ENCODE results near the gene RNF10. TPM values are rescaled to one million over a fixed set of nuclear protein-coding genes. Genes with fewer than 3 reads are reported as not detected.
A peak's percentile ranks its signal among the peaks of the same experiment; 100 is the strongest.

The RNF10 gene
- polyA plus RNA-seq, 2 donors = 110 to 288 TPM

DNA sequence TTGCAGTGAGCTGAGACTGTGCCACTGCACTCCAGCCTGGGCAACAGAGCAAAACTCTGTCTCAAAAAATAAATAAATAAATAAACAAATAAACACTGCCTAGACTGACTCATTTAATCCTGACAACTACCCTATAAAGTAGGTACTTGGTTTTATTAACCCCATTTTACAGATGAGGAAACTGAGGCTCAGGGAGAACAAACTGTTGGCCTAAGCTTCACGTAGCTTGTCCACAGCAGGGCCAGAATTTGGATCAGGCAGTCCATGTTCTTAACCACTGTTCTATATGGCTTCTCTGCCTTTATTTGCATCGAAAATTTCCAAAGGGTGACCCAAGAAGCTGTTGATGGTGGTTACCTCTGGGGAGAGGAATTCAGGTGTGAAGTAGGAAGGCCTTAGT is 52.7 kb downstream of the RNF10 start:
- Histone ChIP-seq H3K36me3 (ENCODE audit: control insufficient read depth in 2 of 2, insufficient read depth in 2 of 2, low read length in 1 of 2) (no peaks in the 10 kb centered on the region), H3K27ac (ENCODE audit: low read depth in 2 of 2, low read length in 1 of 2) (no peak overlapping the region), H3K27me3 (ENCODE audit: control insufficient read depth in 1 of 2, insufficient read depth in 2 of 2, low read length in 2 of 2) (no peaks in the 10 kb centered on the region), H3K9me3 (ENCODE audit: control insufficient read depth in 2 of 2, insufficient read depth in 1 of 2, low read depth in 1 of 2, low read length in 1 of 2) (no peaks in the 10 kb centered on the region), H3K4me1 (ENCODE audit: control insufficient read depth in 2 of 2, insufficient read depth in 2 of 2, low read length in 1 of 2) (no peaks in the 10 kb centered on the region), H3K4me3 (ENCODE audit: low read depth in 1 of 2, low read length in 2 of 2) (no peak overlapping the region)
- 90% methylated on average over 2 of the region's 2 CpGs for WGBS, 2 donors

DNA sequence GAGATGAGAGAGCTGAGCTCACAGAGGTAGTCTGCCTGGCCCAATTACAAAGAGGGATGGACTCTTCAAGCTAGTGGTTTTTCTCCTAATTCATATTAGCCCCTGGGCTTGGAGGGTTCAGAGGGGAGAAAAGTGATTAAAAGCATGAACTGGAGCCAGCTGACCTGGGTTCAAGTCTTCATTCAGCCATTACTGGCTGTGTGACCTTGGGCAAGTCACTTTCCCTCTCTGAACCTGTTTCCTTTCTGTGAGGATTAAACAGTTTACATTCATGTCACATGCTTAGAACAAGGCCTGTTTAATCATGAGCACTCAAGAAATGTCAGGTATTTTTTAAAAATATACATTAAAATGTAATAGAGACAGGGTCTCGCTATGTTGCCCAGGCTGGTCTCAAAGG is 54.2 kb downstream of the RNF10 start:
- no peaks in the 10 kb centered on the region for H3K36me3 ChIP-seq (ENCODE audit: control insufficient read depth in 2 of 2, insufficient read depth in 2 of 2, low read length in 1 of 2)
- no peaks in the 10 kb centered on the region for H3K27me3 ChIP-seq (ENCODE audit: control insufficient read depth in 1 of 2, insufficient read depth in 2 of 2, low read length in 2 of 2)
- WGBS, 2 donors = 93 to 96% methylated on average over 1 of the region's 1 CpG
- no peak overlapping the region for H3K27ac ChIP-seq (ENCODE audit: low read depth in 2 of 2, low read length in 1 of 2)
- H3K9me3 ChIP-seq (ENCODE audit: control insufficient read depth in 2 of 2, insufficient read depth in 1 of 2, low read depth in 1 of 2, low read length in 1 of 2) = no peaks in the 10 kb centered on the region
- H3K4me3 ChIP-seq (ENCODE audit: low read depth in 1 of 2, low read length in 2 of 2) = no peak overlapping the region
- H3K4me1 ChIP-seq (ENCODE audit: control insufficient read depth in 2 of 2, insufficient read depth in 2 of 2, low read length in 1 of 2) = no peaks in the 10 kb centered on the region

DNA sequence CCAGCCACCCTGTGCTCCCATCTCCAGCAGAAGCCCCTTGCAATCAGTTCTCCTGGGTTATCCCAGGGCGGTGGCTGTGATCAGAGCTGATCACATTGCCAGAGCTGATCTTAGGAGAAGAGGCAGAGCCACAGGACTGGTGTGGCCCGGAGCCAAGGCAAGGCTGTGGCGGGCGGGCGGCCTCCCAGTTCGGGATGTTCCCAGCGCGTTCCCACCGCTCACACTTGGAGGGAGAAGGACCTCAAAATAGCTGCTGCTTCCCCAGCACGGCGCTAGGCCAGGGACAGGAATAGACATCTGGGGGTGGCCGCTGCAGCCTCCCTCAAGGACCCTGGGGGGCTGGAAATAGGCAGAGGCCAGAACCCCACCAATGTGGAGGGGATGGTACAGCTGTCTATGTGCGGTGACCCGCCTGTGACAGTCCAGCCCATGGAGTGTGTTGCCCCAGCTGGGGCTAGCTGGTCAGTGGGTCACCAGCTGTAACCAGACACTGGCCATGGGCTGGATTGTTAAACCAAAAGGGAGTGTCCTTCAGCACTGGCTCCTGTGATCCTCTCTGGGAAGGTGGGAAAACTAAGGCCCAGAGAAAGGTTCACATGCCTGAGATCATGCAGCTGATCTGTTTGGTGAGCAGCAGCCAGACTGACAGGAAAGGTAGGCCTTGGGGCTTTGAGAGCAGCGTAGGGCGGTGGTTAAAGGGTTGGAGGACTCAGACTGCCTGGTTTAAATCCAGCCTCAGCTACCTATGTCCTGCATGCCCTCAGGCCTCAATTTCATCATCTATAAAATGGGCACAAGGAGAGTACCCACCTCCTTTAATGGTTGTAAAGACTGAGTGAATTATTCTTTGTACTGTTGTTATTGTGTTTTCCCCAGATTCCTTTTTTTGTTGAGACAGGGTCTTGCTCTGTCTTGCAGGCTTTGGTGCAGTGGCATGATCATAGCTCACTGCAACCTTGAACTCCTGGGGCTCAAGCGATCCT is 55.1 kb downstream of the RNF10 start:
- Histone ChIP-seq H3K4me3 (ENCODE audit: low read depth in 1 of 2, low read length in 2 of 2) (no peak overlapping the region), H3K27me3 (ENCODE audit: control insufficient read depth in 1 of 2, insufficient read depth in 2 of 2, low read length in 2 of 2) (no peaks in the 10 kb centered on the region), H3K9me3 (ENCODE audit: control insufficient read depth in 2 of 2, insufficient read depth in 1 of 2, low read depth in 1 of 2, low read length in 1 of 2) (no peaks in the 10 kb centered on the region), H3K27ac (ENCODE audit: low read depth in 2 of 2, low read length in 1 of 2) (peak overlapping the region in 1 of 2 donors; percentile 26), H3K4me1 (ENCODE audit: control insufficient read depth in 2 of 2, insufficient read depth in 2 of 2, low read length in 1 of 2) (no peaks in the 10 kb centered on the region), H3K36me3 (ENCODE audit: control insufficient read depth in 2 of 2, insufficient read depth in 2 of 2, low read length in 1 of 2) (no peaks in the 10 kb centered on the region)
- WGBS, 2 donors = 66 to 74% methylated on average over 17 of the region's 17 CpGs

DNA sequence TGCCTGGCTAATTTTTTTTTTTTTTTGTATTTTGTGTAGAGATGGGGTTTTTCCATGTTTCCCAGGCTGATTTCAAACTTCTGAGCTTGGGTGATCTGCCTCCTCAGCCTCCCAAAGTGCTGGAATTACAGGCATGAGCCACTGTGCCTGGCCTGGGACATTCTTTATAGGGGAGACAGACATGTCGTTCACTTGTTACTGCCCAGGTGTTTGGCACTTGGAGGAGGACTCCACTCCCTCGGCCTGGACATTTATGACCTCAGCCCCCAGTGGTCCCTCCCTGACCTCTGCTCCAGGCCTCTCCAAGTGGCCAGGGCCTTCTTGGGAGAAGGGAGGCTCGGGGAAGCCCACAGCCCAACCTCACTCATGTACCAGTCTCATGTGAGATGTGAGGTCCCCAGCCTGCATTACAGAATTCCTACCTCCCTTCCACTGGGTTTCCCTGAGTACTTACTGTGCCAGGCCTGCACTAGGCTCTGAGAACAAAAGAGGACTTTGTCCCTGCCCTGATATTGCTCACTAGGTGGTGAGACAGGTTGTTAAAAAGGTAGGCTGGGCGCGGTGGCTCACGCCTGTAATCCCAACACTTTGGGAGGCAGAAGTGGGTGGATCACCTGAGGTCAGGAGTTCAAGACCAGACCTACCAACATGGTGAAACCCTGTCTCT is 56.7 kb downstream of the RNF10 start:
- 65 to 75% methylated on average over 6 of the region's 6 CpGs for WGBS, 2 donors
- H3K9me3 ChIP-seq (ENCODE audit: control insufficient read depth in 2 of 2, insufficient read depth in 1 of 2, low read depth in 1 of 2, low read length in 1 of 2) = no peaks in the 10 kb centered on the region
- no peaks in the 10 kb centered on the region for H3K27me3 ChIP-seq (ENCODE audit: control insufficient read depth in 1 of 2, insufficient read depth in 2 of 2, low read length in 2 of 2)
- H3K27ac ChIP-seq (ENCODE audit: low read depth in 2 of 2, low read length in 1 of 2) = no peak overlapping the region
- H3K4me1 ChIP-seq (ENCODE audit: control insufficient read depth in 2 of 2, insufficient read depth in 2 of 2, low read length in 1 of 2) = no peaks in the 10 kb centered on the region
- H3K36me3 ChIP-seq (ENCODE audit: control insufficient read depth in 2 of 2, insufficient read depth in 2 of 2, low read length in 1 of 2) = no peaks in the 10 kb centered on the region
- H3K4me3 ChIP-seq (ENCODE audit: low read depth in 1 of 2, low read length in 2 of 2) = no peak overlapping the region

DNA sequence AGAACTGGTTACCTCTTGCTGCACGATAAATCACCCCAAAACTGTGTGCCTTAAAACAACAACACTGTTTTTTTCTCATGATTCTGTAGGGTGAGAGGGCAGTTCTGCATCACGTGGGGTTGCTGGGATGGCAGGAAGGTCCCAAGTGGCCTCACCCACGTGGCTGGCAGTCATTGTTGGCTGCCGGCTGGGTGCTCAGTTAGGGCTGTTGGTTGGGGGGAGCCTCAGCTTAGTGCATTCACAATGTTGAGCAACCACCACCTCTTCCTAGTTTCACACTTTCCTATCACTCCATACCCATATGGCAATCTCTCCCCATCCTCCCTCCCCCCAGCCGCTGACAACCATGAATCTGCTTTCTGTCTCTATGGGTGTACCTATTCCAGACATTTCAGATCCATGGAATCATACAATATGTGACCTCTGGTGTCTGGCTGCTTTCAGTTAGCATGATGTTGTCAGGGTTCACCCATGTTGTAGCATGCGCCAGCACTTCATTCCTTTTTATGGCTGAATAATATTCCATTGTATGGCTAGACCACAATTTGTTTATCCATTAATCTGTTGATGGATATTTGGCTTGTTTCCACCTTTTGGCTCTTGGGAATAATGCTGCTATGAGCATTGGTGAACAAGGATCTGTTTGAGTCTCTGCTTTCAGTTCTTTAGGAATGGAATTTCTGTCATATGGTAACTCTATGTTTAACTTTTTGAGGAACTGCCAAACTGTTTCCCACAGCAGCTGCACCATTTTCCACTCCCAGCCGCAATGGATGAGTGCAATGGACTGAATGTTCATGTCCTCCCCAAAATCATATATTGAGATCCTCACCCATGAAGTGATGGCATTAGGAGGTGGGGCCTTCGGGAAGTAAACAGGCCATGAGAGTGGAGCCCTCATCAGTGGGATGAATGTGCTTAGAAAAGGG is 58.2 kb downstream of the RNF10 start:
- 69 to 78% methylated on average over 8 of the region's 8 CpGs for WGBS, 2 donors
- no peaks in the 10 kb centered on the region for H3K9me3 ChIP-seq (ENCODE audit: control insufficient read depth in 2 of 2, insufficient read depth in 1 of 2, low read depth in 1 of 2, low read length in 1 of 2)
- no peaks in the 10 kb centered on the region for H3K36me3 ChIP-seq (ENCODE audit: control insufficient read depth in 2 of 2, insufficient read depth in 2 of 2, low read length in 1 of 2)
- H3K4me3 ChIP-seq (ENCODE audit: low read depth in 1 of 2, low read length in 2 of 2) = no peak overlapping the region
- no peaks in the 10 kb centered on the region for H3K27me3 ChIP-seq (ENCODE audit: control insufficient read depth in 1 of 2, insufficient read depth in 2 of 2, low read length in 2 of 2)
- no peaks in the 10 kb centered on the region for H3K4me1 ChIP-seq (ENCODE audit: control insufficient read depth in 2 of 2, insufficient read depth in 2 of 2, low read length in 1 of 2)
- no peak overlapping the region for H3K27ac ChIP-seq (ENCODE audit: low read depth in 2 of 2, low read length in 1 of 2)

DNA sequence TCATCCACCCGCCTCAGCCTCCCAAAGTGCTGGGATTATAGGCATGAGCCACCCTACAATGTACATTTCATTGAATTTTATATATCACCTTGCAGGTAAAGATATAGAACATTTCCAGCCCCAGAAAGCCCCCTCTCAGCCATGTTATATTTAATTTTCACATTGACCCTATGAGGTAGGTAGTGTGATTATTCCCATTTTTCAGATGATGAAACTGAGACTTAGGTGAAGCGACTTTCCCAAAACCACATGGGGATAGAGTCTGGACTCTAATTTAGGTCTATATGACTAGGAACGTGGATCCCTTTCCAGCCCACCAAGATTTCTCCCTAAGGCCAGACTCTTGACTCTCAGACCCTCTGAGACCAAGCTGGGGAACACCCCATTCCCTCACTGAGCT is 62.7 kb downstream of the RNF10 start:
- H3K9me3 ChIP-seq (ENCODE audit: control insufficient read depth in 2 of 2, insufficient read depth in 1 of 2, low read depth in 1 of 2, low read length in 1 of 2) = no peaks in the 10 kb centered on the region
- no peak overlapping the region for H3K4me3 ChIP-seq (ENCODE audit: low read depth in 1 of 2, low read length in 2 of 2)
- no peaks in the 10 kb centered on the region for H3K36me3 ChIP-seq (ENCODE audit: control insufficient read depth in 2 of 2, insufficient read depth in 2 of 2, low read length in 1 of 2)
- WGBS, 2 donors = 84 to 88% methylated on average over 3 of the region's 3 CpGs
- H3K4me1 ChIP-seq (ENCODE audit: control insufficient read depth in 2 of 2, insufficient read depth in 2 of 2, low read length in 1 of 2) = no peaks in the 10 kb centered on the region
- no peaks in the 10 kb centered on the region for H3K27me3 ChIP-seq (ENCODE audit: control insufficient read depth in 1 of 2, insufficient read depth in 2 of 2, low read length in 2 of 2)
- no peak overlapping the region for H3K27ac ChIP-seq (ENCODE audit: low read depth in 2 of 2, low read length in 1 of 2)

DNA sequence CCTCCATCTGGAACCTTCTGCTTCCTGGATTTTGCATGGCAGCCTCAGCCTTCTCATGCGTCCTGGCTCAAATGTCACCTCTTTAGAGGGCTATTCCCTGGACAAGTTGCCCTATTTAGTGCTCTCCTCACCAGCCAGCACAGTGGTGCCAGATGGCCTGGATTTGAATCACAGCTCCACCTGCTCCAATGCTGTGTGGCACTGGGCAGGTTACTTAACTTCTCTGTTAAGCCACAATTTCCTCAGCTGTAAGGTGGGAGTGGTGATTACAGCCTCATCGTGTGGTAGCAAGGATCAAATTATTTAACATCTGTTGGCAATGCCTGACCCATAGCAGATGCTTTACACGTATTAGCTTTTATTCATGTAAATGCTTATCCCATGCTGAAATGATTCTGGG is 63.7 kb downstream of the RNF10 start:
- no peaks in the 10 kb centered on the region for H3K36me3 ChIP-seq (ENCODE audit: control insufficient read depth in 2 of 2, insufficient read depth in 2 of 2, low read length in 1 of 2)
- 65 to 74% methylated on average over 3 of the region's 3 CpGs for WGBS, 2 donors
- H3K9me3 ChIP-seq (ENCODE audit: control insufficient read depth in 2 of 2, insufficient read depth in 1 of 2, low read depth in 1 of 2, low read length in 1 of 2) = no peaks in the 10 kb centered on the region
- no peak overlapping the region for H3K4me3 ChIP-seq (ENCODE audit: low read depth in 1 of 2, low read length in 2 of 2)
- no peak overlapping the region for H3K27ac ChIP-seq (ENCODE audit: low read depth in 2 of 2, low read length in 1 of 2)
- no peaks in the 10 kb centered on the region for H3K4me1 ChIP-seq (ENCODE audit: control insufficient read depth in 2 of 2, insufficient read depth in 2 of 2, low read length in 1 of 2)
- H3K27me3 ChIP-seq (ENCODE audit: control insufficient read depth in 1 of 2, insufficient read depth in 2 of 2, low read length in 2 of 2) = no peaks in the 10 kb centered on the region

DNA sequence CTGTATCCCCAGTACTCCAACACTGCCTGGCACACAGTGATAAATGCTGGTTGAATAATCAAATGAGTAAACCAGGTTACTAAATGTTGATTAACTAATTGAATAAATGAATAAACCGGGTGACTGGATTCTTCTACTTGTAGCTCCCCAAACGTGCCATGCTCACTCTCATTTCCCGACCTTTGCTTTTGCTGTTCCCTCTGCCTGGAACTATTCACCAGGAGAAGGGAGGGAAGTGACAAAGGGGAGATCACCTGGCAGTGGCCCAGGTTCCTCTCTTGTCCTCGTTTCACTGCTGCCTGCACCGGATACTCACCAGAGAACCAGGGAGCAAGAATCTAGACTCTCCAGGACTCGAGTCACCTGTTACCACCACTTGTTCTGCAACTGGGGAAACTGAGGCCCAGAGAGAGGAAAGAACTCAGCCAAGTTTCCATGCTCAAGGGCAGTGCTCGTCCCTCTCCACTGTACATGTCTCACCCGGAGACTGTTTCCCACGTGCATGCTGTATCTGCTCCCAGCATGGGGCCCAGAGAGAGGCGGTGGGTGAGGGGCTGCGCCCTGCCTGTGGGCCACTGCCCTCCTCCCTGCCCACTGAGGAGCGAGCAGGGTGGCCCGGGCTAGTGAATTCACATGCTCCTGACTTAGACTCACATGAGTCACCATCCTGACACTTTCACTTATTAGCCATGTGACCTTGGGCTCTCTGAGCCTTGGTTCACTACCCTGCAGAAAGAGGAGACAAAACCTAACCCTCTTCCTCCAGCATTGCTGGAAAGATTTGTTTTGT is 64.7 kb downstream of the RNF10 start:
- H3K27ac ChIP-seq (ENCODE audit: low read depth in 2 of 2, low read length in 1 of 2) = no peak overlapping the region
- no peak overlapping the region for H3K4me3 ChIP-seq (ENCODE audit: low read depth in 1 of 2, low read length in 2 of 2)
- WGBS, 2 donors = 54 to 57% methylated on average over 13 of the region's 13 CpGs
- H3K27me3 ChIP-seq (ENCODE audit: control insufficient read depth in 1 of 2, insufficient read depth in 2 of 2, low read length in 2 of 2) = no peaks in the 10 kb centered on the region
- no peaks in the 10 kb centered on the region for H3K36me3 ChIP-seq (ENCODE audit: control insufficient read depth in 2 of 2, insufficient read depth in 2 of 2, low read length in 1 of 2)
- H3K4me1 ChIP-seq (ENCODE audit: control insufficient read depth in 2 of 2, insufficient read depth in 2 of 2, low read length in 1 of 2) = no peaks in the 10 kb centered on the region
- no peaks in the 10 kb centered on the region for H3K9me3 ChIP-seq (ENCODE audit: control insufficient read depth in 2 of 2, insufficient read depth in 1 of 2, low read depth in 1 of 2, low read length in 1 of 2)
